GM12878 (cell line): ENCODE measurements around the gene C1orf210. TPM values are rescaled to one million over a fixed set of nuclear protein-coding genes. Genes with fewer than 3 reads are reported as not detected.

Experiments used
- ATAC-seq: fragments of 200-7000 bp; cut with Tn5 transposase; 3 replicates; pipeline ENCODE4 v1.9.1; 2020; ENCODE audit warnings: mild to moderate bottlenecking, moderate library complexity
- BruUV-seq: library from RNA; stranded (reverse); fragments of 400-500 nt; replicated peaks from 2 replicates; lab custom pipeline; 2021; lab: Mats Ljungman, UMichigan
- CTCF ChIA-PET: fragments of 300-600 bp; sonication (Branson Sonifier 250); formaldehyde crosslinking; extraction: SDS; loops from one replicate; lab custom pipeline; 2021; ENCODE audit warnings: inconsistent platforms; lab: Yijun Ruan, JAX
- POLR2A ChIA-PET: fragments of 350-600 bp; formaldehyde crosslinking; extraction: SDS; loops from one replicate; lab custom pipeline; 2021; ENCODE audit warnings: inconsistent platforms; lab: Charles Lee
- RAD21 ChIA-PET: fragments of 300-600 bp; sonication (Branson Sonifier 250); formaldehyde crosslinking; loops from one replicate; lab custom pipeline; 2023; ENCODE audit warnings: antibody characterized with exemption; ENCODE audit not compliant: unreplicated experiment; lab: Charles Lee
- SMC1A ChIA-PET: fragments of 300-600 bp; sonication (Branson Sonifier 250); formaldehyde crosslinking; loops from one replicate; lab custom pipeline; 2023; ENCODE audit not compliant: unreplicated experiment, uncharacterized antibody; lab: Charles Lee
- DNase-seq: peaks from one replicate; pipeline ENCODE4 v3.0.0-alpha.2; 2011; ENCODE audit warnings: low read depth, low spot score
- FAIRE-seq: peaks from 3 replicates; lab custom pipeline; 2011; peaks lifted over from hg19 to GRCh38; lab: Jason Lieb, UNC
- H2AFZ ChIP-seq: 2 replicates; pipeline ENCODE4 v1.6.0; 2011; ENCODE audit warnings: low read depth, low read length, control low read depth; ENCODE audit not compliant: control insufficient read depth
- H3K27ac ChIP-seq: 2 replicates; pipeline ENCODE4 v1.5.1; 2011; ENCODE audit warnings: control low read depth; ENCODE audit not compliant: control insufficient read depth, insufficient read depth
- H3K27me3 ChIP-seq, 2 experiments: replicated peaks in 1 of 2; 2 replicates each; pipeline versions ENCODE4 v1.6.0 to v1.6.1; 2011; ENCODE audit warnings: low read length in 1 of 2; ENCODE audit not compliant: control insufficient read depth in 2 of 2, insufficient read depth in 2 of 2
- H3K36me3 ChIP-seq, 2 experiments: 2 replicates each; pipeline ENCODE4 v1.5.1; 2011; ENCODE audit warnings: low read length in 1 of 2; ENCODE audit not compliant: control insufficient read depth in 2 of 2, insufficient read depth in 2 of 2
- H3K4me1 ChIP-seq: 2 replicates; pipeline ENCODE4 v1.6.1; 2011; ENCODE audit warnings: mild to moderate bottlenecking, low read length, moderate library complexity, mixed read lengths; ENCODE audit not compliant: control insufficient read depth, insufficient read depth
- H3K4me2 ChIP-seq: 2 replicates; pipeline ENCODE4 v1.6.0; 2011; ENCODE audit warnings: control low read depth; ENCODE audit not compliant: control insufficient read depth, insufficient read depth
- H3K4me3 ChIP-seq: fragments of 200-600 bp; sonication (generic); 2 replicates; pipeline ENCODE4 v1.5.1; 2016
- H3K79me2 ChIP-seq: 2 replicates; pipeline ENCODE4 v1.6.0; 2011; ENCODE audit warnings: low read length; ENCODE audit not compliant: control insufficient read depth, insufficient read depth
- H3K9ac ChIP-seq: 2 replicates; pipeline ENCODE4 v1.8.0; 2011; ENCODE audit warnings: low read length, control low read depth, mixed read lengths; ENCODE audit not compliant: control insufficient read depth, insufficient read depth
- H3K9me3 ChIP-seq: replicated peaks from 3 replicates; pipeline ENCODE4 v1.5.1; 2011; ENCODE audit warnings: mild to moderate bottlenecking, low read length; ENCODE audit not compliant: control insufficient read depth, insufficient read depth
- H4K20me1 ChIP-seq: 2 replicates; pipeline ENCODE4 v1.6.0; 2011; ENCODE audit not compliant: control insufficient read depth, insufficient read depth
- ATF7 ChIP-seq: fragments of 450-650 bp; IDR thresholded peaks from 2 replicates; pipeline ENCODE4 v1.6.1; 2016; ENCODE audit warnings: low read depth, mild to moderate bottlenecking
- HSF1 ChIP-seq: fragments of 150-350 bp; IDR thresholded peaks from 2 replicates; pipeline ENCODE4 v1.6.1; 2014; ENCODE audit warnings: mild to moderate bottlenecking, low read depth, low read length
- IRF5 ChIP-seq: fragments of 450-650 bp; IDR thresholded peaks from 2 replicates; pipeline ENCODE4 v1.6.1; 2017; ENCODE audit warnings: borderline replicate concordance
- KAT2A ChIP-seq: conservative IDR thresholded peaks from 2 replicates; pipeline ENCODE4 v1.6.1; 2011; ENCODE audit warnings: low read depth, low read length; ENCODE audit not compliant: control insufficient read depth
- PBX3 ChIP-seq: IDR thresholded peaks from 2 replicates; pipeline ENCODE4 v1.6.1; 2011; ENCODE audit warnings: mild to moderate bottlenecking, low read depth, low read length, moderate library complexity; ENCODE audit not compliant: insufficient replicate concordance
- SRF ChIP-seq, 2 experiments: IDR thresholded peaks; 2 replicates each; pipeline ENCODE4 v1.6.1; 2011; ENCODE audit warnings: low read depth in 2 of 2, low read length in 2 of 2, mild to moderate bottlenecking in 1 of 2, moderate library complexity in 1 of 2
- ZBTB4 ChIP-seq: fragments of 450-650 bp; formaldehyde crosslinking; IDR thresholded peaks from 2 replicates; pipeline ENCODE4 v1.4.0; 2022; ENCODE audit warnings: mild to moderate bottlenecking, moderate library complexity
- ZNF687 ChIP-seq: fragments of 450-650 bp; IDR thresholded peaks from 2 replicates; pipeline ENCODE4 v1.6.1; 2017; ENCODE audit warnings: mild to moderate bottlenecking, moderate library complexity
- ZZZ3 ChIP-seq: IDR thresholded peaks from 2 replicates; pipeline ENCODE4 v1.6.1; 2011; ENCODE audit warnings: low read depth; ENCODE audit not compliant: control insufficient read depth, insufficient read length
- WGBS: methylation state at CpG from one replicate; pipeline ENCODE4 v1.1.6; 2016; ENCODE audit warnings: low lambda C conversion rate; ENCODE audit not compliant: insufficient replicate concordance, insufficient coverage; ENCODE audit errors: missing lambda C conversion rate; 5-methylcytosine and 5-hydroxymethylcytosine counted together
- in situ Hi-C: fragments of 300-500 bp; cut with MboI; formaldehyde crosslinking; loops from 9 replicates; pipeline ENCODE4 v1.14.3; 2018; ENCODE audit warnings: mixed read lengths
- intact Hi-C: fragments of 100-400 bp; cut with micrococcal nuclease; formaldehyde crosslinking; loops from one replicate; pipeline ENCODE4 v1.14.2; 2022; ENCODE audit not compliant: unreplicated experiment
- polyA plus RNA-seq, 11 experiments: library from polyadenylated mRNA; depleted of rRNA in 4 of 11; unstranded in 6 of 11; stranded (reverse) in 5 of 11; fragments of >200 nt; fragmentation: Nextera tagmentation in 4 of 11; fragmentation: Illumina TruSeq in 1 of 11; extraction: Ambion mirVana in 4 of 11; extraction: Trizol in 1 of 11; gene quantifications; 1 replicate in 1 of 11; 2 replicates in 10 of 11; pipeline versions ENCODE4 v1.2.1 to v1.2.3, GENCODE V29; 2011 to 2016; ENCODE audit warnings: inconsistent platforms in 2 of 11, missing spikeins in 2 of 11, low read depth in 1 of 11
- total RNA-seq, 4 experiments: library from RNA; depleted of rRNA in 3 of 4; stranded (reverse); fragments of >200 nt in 3 of 4; fragmentation: Illumina TruSeq in 1 of 4; extraction: Trizol in 1 of 4; gene quantifications; 2 replicates each; pipeline versions ENCODE4 v1.2.1 to v1.2.3, GENCODE V29; 2013 to 2021

Gene C1orf210
- total and polyA plus RNA-seq, 10 of the 15 experiments (the other 5 are each of a cell fraction or from before 2014, with no cell fraction given), result 0.07 TPM; not detected in 9

GRCh38 chr1:43253876-43254275, 31.5 kb downstream of the C1orf210 start (continued):
- no peak for TF ChIP-seq ATF7

GRCh38 chr1:43253173-43253572, 32.2 kb downstream of the C1orf210 start:
- WGBS, result 67% methylated on average over 4 of the region's 4 CpGs
- ChIA-PET CTCF (no interaction called here), SMC1A (interaction anchor here (1.0 to 1.2 kb wide), 2 partner anchors 13 to 161 kb away, joined by 3 to 4 read pairs; no protein-coding TSS in a partner anchor), RAD21 (no interaction called here), POLR2A (no interaction called here)
- Histone ChIP-seq H3K4me1 (no peaks in the 10 kb centered on the region), H4K20me1 (no peaks in the 10 kb centered on the region), H3K4me3 (no peak overlapping the region), H3K36me3 (no peaks in the 10 kb centered on the region), H2AFZ (no peak overlapping the region), H3K4me2 (no peak overlapping the region), H3K9ac (no peak overlapping the region), H3K27me3 (no peaks in the 10 kb centered on the region; a peak in 1 of 4 replicates), H3K9me3 (peaks cover 5% of the 10 kb centered on the region; the same call in 2 of the 3 replicates), H3K79me2 (no peaks in the 10 kb centered on the region), H3K27ac (no peak overlapping the region)
- intact Hi-C loops, result no loop called here
- no peak for ATAC-seq
- BruUV-seq, result no TSS peak
- in situ Hi-C loops, result no loop called here
- DNase-seq, result no peak
- no peak for FAIRE-seq
- TF ChIP-seq HSF1, result no peak
- TF ChIP-seq SRF (IDR thresholded peaks at IDR 0.05; ENCODE audit: low read depth in 2 of 2, low read length in 2 of 2), result no peak
- TF ChIP-seq ZNF687, result no peak
- no peak for TF ChIP-seq ZBTB4 (CRISPR knock-in tag)
- TF ChIP-seq ZZZ3, result no peak
- no peak for TF ChIP-seq PBX3
- no peak for TF ChIP-seq IRF5
- TF ChIP-seq KAT2A, result no peak
